ENCODE data around the gene R3HDM1.
"Not testable (repeated sequence)": the region's sequence is repeated elsewhere in the genome, so short reads cannot be mapped to it uniquely, and the experiment has no call there.

R3HDM1 gene

DNA sequence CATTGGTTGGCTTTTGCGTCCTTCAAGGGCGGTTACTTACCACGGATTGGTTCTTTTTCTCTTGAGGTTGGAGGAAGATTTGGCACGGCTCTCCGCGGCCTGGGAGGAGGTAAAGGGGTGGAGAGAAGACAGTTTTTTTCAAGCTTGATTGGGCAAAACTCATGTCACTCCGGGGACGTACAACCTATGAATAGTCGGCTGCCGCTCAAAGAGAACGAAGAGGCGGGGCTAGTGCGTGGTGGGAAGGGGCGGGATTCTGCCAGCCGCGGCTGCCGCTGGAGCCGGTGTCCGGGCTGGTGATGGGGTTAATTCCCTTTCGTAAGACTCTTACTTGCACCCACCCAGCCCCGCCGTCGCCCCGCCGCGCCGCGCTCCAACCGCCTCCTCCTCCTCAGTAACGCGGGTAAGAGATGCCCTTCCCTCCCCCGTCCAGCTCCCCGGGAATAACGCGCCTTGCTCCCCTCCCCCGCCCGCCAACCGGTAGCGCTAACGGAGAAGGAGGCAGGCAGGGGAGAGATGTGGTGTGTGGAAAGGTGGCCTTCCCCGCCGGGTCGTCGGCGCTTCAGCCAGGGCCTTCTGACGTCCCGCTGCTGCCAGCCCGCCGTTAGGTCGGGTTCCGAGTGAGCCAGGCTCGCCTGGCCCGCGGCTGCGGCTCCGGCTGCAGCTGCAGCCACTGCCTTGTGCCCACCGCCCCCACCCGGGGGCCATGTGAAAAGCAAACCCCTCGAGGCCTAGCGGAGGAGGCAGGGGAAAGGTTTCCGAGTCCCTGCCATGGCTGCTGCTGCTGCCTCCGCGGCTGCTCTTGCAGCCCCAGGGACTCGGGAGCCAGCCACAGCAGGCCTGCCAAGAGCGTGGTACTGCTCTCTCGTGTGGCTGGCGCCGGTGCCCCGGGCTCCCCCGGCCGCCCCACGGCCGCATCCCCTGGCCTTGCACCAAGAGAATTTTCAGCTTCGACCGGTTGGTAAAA, at the start of gene R3HDM1:
Gene R3HDM1, plus strand, starts transcription at position 254 of the 967 bp plus-strand sequence. CDS start 73,362 bp downstream, outside the sequence.
- peak; percentile 87 for DNase-seq

DNA sequence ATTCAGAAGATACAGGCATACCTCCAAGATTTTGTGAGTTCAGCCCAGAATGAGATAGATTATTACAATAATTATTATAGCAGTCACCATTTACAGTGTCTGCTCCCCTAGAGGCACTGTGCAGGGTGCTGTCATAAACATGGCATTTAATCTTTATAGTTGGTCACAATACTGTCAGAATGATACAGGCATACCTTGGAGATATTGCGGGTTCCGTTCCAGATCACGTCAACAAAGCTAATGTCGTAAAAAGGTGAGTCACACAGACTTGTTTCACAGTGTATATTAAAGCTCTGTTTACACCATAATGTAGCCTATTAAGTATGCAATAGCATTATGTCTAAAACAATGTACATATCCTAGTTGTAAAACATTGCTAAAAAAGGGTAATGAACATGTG, 45.8 kb upstream of the R3HDM1 start:
- no peak for DNase-seq

DNA sequence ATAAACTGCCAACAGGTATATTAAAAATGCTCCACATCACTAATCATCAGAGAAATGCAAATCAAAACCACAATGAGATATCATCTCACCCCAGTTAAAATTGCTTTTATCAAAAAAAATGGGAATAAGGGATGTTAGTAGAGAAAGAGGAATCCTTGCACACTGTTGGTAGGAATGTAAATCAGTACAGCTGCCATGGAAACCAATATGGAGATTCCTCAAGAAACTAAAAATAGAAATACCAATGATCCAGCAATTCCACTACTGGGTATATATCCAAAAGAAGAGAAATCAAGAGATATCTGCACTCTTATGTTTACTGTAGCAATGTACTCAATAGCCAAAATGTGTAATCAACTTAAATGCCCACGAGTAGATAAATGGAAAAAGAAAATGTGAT, 40.9 kb upstream of the R3HDM1 start:
- DNase-seq = no peak

DNA sequence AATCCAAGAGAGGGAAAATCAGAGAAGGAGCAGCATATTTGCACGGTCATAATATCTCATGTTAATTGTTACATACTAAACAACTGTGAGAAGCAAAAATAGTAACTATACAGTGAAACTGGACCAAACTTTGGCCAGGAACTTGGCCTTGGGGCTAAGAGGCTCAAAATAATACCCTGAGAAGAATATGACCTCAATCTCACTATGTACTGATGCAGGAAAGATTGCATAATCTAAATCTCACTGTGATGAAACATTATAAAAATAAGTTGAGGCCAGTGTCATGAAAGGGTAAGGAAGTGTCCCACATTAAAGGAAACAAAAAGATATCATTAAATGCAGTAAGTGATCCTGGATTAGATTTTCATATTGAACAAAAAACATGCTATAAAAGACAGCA, 36.8 kb upstream of the R3HDM1 start:
- no peak for DNase-seq

DNA sequence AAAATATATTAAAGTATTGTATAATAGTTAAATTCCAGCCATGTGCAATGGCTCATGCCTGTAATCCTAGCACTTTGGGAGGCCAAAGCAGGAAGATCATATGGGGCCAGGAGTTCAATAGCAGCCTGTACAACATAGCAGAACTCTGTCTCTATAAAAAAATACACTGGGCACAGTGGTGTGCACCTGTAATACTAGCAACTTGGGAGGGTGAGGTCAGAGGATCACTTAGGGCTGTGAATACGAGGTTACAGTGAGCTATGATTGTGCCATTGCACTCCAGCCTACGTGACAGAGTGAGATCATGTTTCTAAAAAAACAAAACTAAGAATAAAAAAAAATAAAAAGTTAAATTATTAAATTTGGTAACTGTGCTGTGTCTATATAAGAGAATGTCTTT, 36.4 kb upstream of the R3HDM1 start:
- DNase-seq = no peak

DNA sequence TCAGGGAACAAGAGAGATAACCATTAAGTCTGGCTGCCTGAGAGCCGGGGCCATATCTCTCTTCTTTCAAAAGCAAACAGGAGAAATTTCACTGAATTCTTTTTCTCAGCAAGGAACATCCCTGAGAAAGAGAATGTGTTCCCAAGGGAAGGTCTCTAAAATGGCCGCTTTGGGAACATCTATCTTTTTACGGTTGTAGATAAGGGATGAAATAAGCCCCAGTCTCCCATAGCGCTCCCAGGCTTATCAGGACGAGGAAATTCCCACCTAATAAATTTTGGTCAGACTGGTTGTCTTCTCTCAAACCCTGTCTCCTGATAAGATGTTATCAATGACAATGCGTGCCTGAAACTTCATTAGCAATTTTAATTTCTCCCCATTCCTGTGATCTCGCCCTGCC, 32.7 kb upstream of the R3HDM1 start:
- not testable (repeated sequence) for DNase-seq

DNA sequence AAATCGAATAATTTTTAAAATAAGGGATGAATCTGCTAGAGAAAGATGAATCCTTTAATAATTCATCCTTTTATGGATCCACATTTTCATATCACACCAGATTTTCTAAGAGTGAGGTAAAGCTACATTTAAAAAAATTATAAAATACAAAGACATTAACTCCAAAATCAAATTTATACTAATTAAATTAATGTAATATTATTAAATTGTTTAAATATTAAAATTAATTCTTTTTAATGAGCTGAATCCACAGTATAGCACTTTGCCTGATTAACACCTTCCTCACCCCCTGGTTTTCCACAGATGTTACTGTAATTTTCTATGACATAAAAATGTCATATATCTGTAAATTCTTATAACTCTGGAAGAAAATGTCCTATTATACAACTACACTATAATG, 26.5 kb upstream of the R3HDM1 start:
- no peak for DNase-seq

DNA sequence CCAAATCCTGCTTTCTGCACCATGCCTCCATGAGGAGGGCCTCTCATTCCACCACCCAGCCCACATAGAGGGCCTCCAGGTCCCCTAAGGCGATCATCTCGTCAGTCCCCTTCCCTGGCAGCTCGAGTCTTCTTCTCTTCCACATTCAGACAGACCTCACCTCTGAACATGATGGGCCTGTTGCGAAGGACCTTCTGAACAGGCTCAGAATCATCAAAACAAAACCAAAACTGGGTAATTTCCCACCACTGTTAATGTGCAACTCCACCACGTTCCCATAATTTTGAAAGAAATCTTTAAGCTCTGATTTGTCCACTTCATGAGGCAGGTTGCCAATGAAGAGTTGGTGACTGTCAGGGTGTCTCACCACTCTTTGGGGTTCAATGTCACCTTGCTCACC, 20.7 kb upstream of the R3HDM1 start:
- DNase-seq = no peak

DNA sequence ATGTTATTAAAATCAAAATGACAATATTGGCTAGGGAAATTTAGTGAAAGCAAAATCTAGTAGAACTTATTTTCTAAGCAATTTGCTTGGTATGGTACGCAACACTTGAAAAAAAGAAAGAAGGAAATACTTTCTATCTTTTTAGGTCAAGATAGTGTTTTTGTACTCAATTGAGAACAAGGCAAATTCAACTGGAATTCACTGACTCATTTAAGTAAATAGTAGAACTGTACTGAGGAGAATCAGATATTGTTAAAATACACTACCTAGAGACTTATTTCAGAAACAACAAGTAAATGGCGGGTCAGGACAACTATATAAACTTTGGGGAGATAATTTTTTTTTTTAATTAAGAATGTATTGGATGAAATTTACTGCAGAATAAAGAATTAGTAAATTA, 19.2 kb upstream of the R3HDM1 start:
- no peak for DNase-seq

DNA sequence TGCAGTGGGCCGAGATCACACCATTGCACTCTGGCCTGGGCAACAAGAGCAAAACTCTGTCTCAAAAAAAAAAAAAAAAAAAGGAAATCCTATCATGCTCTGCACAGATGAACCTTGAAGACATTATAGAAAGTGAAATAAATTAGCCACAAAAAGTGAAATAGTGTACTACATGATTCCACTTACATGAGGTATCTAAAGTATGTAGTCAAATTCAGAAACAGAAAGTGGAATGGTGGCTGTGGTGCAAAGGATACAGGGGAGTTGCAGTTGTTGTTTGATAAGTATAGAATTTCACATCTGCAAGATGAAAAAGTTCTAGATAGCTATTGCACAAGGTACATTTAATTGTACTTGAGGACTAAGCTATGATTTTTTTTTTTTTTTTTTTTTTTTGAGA, 5.5 kb upstream of the R3HDM1 start:
- DNase-seq = no peak

DNA sequence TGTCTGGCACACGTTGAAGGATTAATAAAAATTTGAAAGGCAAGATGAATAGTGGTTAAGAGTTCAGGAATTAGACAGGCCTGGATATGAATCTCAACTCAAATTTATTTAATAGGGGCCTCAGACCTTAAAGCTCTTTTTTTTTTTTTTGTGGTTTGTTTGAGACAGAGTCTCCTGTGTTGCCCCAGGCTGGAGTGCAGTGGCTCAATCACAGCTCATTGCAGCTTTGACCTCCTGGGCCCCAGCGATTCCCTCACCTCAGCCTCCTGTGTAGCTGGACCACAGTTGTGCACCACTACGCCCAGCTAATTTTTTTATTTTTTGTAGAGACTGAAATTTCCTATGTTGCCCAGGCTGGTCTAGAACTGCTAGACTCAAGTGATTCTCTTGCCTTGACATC, 3.3 kb upstream of the R3HDM1 start:
- no peak for DNase-seq

DNA sequence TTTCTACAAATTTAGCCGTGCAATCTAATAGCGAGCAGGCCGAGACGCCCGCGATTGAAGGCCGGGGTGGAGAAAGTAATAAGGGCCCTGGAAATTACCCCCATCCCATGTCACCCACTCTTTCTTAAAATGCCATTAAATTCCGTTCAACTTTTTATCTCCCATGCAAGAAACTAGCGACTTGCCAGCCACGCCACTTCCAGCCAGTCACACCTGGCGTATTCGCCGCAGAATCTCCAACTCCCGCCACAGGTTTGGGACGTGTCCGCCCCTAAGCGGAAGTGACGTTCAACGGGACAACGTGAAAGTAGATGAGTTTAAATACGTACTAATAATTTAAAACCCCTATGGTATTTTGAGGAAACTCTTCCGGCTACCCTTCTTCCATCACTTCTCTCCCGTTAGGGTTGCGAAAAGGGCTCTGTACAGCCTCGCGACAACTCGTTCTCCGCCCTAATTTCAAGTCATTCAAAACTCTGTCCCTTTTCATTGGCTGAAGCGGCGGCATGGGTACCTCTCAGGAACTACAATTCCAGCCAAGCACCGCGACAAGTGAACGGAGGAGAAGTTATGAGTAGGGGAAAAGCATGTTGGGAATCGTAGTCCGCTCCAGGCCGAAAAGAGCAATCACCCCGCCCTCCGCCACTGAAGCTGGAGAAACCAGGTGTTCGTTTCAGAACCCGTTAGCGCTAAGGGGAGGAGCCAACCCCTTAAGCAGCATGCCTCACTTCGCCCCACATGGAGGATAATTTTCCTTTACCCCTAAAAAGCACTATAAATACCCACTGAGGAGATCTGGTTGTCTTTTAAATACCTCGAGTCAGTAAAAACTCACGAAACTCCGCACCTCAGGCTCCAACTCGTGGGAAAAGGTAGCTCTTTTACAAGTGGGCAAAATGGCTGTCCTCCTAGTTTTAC, 712 bp upstream of the R3HDM1 start, which contains the start of gene ZRANB3:
Gene ZRANB3, minus strand, starts transcription at position 906 of the 918 bp plus-strand sequence.
- peak; percentile 89 for DNase-seq

DNA sequence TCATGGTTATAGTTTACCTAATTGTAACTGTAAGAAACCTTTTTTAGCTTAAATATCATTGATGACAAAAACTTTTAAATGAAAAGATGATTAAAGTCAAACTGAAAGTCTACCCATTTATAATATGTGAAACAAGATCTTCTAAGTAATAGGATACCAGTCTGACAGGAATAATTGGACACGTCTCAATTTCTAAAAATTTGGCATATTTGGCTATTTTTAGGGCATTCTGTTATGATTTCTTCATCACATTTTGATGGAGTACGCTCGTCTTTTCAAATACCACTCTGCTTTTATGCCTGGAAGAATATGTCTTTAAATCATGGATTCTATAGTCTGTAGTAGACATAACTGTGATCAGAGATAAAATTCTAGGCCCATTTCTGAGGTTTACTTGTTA, 1.3 kb downstream of the R3HDM1 start:
- no peak for DNase-seq

DNA sequence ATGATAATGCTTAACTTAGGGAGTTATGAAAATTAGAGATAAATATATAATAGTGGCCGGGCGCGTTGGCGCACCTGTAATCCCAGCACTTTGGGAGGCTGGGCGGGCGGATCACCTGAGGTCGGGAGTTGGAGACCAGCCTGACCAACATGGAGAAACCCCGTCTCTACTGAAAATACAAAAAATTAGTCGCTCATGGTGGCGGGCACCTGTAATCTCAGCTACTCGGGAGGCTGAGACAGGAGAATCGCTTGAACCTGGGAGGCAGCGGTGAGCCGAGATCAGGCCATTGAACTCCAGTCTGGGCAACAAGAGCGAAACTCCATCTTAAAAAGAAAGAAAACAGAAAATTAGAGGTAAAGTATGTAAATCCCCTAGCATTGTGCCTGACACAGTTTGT, 2.3 kb downstream of the R3HDM1 start:
- DNase-seq = not testable (repeated sequence)

DNA sequence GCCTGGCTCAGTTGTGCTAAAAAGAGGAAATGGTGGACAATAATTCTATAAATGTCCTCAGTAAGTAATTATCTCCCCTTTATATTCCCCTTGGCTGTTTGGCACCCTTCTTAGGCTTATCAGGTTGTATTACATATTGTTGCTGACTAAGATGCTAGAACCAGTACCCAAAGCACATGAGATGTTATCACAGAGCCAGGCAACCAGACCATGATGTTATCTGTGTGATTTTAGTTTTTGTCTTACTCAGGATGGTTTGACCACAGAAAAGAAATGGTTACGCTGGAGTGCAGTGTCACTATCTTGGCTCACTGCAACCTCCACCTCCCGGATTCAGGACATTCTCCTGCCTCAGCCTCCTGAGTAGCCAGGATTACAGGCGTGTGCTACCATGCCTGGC, 15.2 kb downstream of the R3HDM1 start:
- DNase-seq = no peak

DNA sequence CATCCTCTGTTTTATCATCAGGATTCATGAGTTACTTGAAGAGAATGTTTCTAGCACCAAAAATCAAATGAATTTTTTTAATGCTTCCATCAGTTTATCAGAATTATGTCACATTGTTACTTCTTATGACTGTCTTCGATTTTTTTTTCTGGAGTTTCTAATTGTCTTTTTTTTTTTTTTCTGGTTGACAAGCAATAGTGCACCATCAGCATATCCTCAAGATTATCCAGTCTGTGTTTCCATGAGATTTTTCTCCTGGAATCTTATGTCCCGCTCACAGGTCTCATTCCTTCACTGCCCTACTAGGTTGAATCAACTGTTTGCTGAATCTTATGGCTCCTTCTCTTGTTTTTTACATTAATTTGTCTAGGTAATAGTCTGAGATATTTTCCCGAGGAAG, 16.0 kb downstream of the R3HDM1 start:
- DNase-seq = no peak

DNA sequence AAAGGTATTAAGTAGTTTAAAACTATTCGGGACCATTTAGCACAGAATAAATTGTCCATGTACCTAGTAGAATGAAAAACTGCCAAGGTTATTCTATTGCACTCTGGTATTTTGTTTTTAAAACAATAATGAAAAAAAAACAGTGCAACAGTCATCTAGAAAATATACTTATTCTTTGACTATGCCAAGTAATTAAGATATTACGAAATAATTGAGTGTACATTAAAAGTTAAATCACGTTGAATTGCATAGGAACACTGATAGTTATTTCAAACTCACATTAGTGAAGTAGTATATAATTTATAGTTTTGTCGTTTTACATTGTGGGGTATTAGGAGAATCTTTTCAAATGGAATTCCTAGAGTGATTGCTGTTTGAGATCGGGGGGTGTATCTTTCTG, 20.1 kb downstream of the R3HDM1 start:
- no peak for DNase-seq

DNA sequence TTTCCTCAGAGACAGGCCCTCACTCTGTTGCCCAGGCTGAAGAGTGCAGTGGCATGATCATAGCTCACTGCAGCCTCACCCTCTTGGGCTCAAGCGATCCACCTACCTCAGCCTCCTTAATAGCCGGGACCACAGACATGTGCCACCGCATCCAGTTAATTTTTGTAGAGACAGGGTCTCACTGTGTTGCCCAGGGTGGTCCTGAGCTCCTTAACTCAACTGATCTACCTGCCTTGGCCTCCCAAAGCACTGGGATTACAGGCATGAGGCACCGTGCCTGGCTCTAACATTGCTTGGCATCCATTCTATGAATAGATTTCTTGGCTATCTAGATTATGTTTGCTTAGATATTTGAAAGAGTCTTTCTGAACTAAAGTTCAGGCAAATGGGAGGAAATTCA, 21.6 kb downstream of the R3HDM1 start:
- DNase-seq = no peak

DNA sequence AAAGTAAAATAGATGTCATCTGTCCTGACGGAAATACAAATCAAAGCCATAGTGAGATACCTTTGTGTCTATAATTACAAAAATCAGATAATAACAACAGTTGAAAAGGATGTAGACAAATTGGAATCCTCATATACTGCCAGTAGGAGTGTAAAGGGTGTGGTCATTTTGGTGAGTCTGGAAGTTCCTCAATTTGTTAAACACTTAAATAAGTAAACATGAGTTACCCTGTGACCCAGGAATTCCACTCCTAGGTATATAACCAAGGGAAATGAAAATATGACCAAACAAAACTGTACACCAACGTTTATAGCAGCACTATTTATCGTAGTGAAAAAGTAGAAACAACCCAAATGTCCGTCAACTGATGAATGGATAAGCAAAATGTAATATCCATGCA, 24.0 kb downstream of the R3HDM1 start:
- no peak for DNase-seq

DNA sequence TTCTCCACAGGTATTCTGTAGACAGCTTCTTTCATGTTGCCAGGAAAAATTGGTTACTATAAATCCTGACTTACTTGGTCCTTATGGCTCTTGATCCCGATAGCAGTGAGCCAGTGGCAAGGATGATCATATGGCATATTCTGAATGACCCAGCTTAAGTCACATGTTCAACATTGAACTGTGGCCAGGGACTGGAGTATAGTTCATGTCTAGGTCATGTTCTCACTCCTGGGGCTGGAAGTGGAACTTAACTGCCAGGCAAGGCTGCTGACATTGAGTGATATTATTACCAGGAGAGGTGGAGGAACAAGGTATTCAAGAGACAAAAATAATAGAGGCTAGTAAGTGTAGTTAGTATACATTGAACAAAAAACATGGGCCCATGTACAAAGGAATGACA, 26.2 kb downstream of the R3HDM1 start:
- no peak for DNase-seq

DNA sequence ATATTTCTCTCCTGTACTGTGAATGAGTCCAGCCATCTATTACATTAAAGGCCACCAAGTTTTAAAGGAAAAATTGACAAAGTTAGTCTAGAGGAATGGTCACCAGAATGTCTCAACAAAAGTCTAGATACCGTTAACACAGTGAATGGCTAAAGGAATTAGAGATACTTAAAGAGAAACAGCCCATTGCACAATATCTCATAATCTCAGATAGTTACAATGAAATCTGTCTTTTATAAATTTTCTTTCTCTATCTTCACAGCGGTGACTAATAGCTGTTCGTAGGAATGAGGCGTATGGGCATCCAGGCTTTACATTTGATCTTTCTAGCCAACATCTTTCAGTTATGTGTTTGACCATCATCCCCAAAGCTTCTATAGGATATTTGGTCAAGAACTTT, 30.6 kb downstream of the R3HDM1 start:
- DNase-seq = no peak

DNA sequence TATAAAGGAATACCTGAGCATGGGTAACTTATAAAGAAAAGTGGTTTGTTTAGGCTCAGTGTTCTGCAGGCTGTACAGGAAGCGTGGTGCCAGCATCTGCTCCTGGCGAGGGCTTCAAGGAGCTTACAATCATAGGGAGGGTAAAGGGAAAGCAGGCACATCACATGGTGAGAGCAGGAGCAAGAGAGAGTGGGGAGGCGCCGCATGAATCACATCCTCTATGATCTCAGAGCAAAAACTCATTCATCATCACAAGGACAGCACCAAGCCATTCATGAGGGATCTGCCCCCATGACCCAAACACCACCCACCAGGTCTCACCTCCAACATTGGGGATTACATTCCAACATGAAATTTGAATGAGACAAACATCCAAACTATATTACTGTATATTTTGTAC, 32.5 kb downstream of the R3HDM1 start:
- DNase-seq = no peak

DNA sequence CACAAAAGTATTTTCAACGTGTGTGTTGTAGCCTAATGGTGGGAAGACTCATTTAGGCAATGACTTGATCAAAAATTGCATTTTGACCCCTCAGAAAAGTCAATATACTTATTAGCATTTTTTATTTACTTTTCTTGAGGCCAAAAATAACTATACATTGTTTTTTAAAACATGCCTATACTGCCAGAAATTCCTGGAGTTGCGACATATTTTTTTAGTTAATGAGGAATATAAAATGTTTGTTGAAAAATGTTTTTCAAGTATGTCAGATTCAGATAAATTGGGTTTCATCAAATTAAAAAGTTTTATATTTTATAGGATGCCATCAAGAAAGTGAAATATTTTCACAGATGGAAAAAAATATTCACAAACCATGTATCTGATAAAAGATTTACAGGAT, 39.6 kb downstream of the R3HDM1 start:
- no peak for DNase-seq

DNA sequence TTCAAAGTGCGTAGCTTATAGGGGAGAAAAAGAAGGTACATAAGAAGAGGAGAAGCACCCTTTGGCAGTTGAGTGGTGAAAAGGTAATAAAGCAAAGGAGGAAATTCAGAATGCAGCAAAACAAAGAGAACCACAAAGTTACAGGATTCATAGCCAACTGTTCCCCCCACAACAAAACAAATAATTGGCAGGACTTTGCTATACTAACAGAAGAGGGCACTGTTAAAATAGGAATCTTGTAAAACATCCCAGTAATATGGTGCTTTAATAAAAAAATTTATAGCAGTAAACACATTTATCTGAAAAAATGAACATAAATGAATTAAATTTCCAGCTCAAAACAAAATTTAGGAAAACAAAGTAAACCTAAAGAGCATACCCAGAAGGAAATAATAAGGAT, 42.3 kb downstream of the R3HDM1 start:
- no peak for DNase-seq

Measured in activated CD4-positive, alpha-beta T cell treated with anti-CD3 and anti-CD28 coated beads for 1 hour (primary cell).